Panc1 (cell line): ENCODE data around the gene INAFM2.

Experiments
- CTCF ChIP-seq: fragments of 450-650 bp; IDR thresholded peaks from 2 replicates; pipeline ENCODE4 v1.5.1; 2017; ENCODE audit warnings: mild to moderate bottlenecking
- POLR2AphosphoS5 ChIP-seq: IDR thresholded peaks from 2 replicates; pipeline ENCODE4 v1.6.1; 2012; ENCODE audit warnings: mild to moderate bottlenecking, low read depth, low read length, moderate library complexity
- SIN3A ChIP-seq: IDR thresholded peaks from 2 replicates; pipeline ENCODE4 v1.6.1; 2012; ENCODE audit warnings: low read depth, mild to moderate bottlenecking, low read length, moderate library complexity, borderline replicate concordance; ENCODE audit not compliant: insufficient read depth
- TF ChIP-seq, protein P1 (sequence below), 2 experiments: IDR thresholded peaks; 2 replicates each; pipeline ENCODE4 v1.6.1; 2011 to 2012; ENCODE audit warnings: low read depth in 2 of 2, control low read depth in 1 of 2, low read length in 1 of 2, mild to moderate bottlenecking in 1 of 2, moderate library complexity in 1 of 2; ENCODE audit not compliant: insufficient read depth in 1 of 2

- TF ChIP-seq CTCF: no peak
- TF ChIP-seq POLR2AphosphoS5: no peak
- TF ChIP-seq, protein P1, sequence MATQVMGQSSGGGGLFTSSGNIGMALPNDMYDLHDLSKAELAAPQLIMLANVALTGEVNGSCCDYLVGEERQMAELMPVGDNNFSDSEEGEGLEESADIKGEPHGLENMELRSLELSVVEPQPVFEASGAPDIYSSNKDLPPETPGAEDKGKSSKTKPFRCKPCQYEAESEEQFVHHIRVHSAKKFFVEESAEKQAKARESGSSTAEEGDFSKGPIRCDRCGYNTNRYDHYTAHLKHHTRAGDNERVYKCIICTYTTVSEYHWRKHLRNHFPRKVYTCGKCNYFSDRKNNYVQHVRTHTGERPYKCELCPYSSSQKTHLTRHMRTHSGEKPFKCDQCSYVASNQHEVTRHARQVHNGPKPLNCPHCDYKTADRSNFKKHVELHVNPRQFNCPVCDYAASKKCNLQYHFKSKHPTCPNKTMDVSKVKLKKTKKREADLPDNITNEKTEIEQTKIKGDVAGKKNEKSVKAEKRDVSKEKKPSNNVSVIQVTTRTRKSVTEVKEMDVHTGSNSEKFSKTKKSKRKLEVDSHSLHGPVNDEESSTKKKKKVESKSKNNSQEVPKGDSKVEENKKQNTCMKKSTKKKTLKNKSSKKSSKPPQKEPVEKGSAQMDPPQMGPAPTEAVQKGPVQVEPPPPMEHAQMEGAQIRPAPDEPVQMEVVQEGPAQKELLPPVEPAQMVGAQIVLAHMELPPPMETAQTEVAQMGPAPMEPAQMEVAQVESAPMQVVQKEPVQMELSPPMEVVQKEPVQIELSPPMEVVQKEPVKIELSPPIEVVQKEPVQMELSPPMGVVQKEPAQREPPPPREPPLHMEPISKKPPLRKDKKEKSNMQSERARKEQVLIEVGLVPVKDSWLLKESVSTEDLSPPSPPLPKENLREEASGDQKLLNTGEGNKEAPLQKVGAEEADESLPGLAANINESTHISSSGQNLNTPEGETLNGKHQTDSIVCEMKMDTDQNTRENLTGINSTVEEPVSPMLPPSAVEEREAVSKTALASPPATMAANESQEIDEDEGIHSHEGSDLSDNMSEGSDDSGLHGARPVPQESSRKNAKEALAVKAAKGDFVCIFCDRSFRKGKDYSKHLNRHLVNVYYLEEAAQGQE (IDR thresholded peaks at IDR 0.05; ENCODE audit: insufficient read depth in 1 of 2, low read depth in 2 of 2, low read length in 1 of 2): no peak
- no peak for TF ChIP-seq SIN3A
These were observed 20.5 kb upstream of the INAFM2 start for GRCh38 chr15:40302981-40303380.
